Breast epithelium (tissue), 3 donors: ENCODE measurements around the gene NDUFS7.

ENCODE experiments used
- CTCF ChIP-seq, 3 donors: fragments of 450-650 bp; IDR thresholded peaks; one replicate each; pipeline ENCODE4 v1.5.1; 2016 to 2017; ENCODE audit warnings: antibody characterized with exemption in 3 of 3, mild to moderate bottlenecking in 3 of 3, moderate library complexity in 3 of 3
- POLR2A ChIP-seq: fragments of 450-650 bp; IDR thresholded peaks from one replicate; pipeline ENCODE4 v1.6.1; 2016; ENCODE audit warnings: antibody characterized with exemption, mild to moderate bottlenecking, moderate library complexity
- POLR2AphosphoS5 ChIP-seq, 3 donors: sonication (generic); formaldehyde crosslinking; IDR thresholded peaks; one replicate each; pipeline ENCODE4 v1.6.1; 2017; ENCODE audit warnings: antibody characterized with exemption in 3 of 3

GRCh38 chr19:1417681-1418495, 34.2 kb downstream of the NDUFS7 start:
- TF ChIP-seq POLR2A (no peak), POLR2AphosphoS5 (IDR thresholded peaks at IDR 0.05) (no peak), CTCF (IDR thresholded peaks at IDR 0.05) (no peak)
